Stimulated activated CD4-positive, alpha-beta T cell treated with anti-CD3 and anti-CD28 coated beads, Interleukin-15, amount 100 ng/mL, for 1 hour (primary cell): Measurements from ENCODE around the gene RNF181.
"Not testable (repeated sequence)": the region's sequence is repeated elsewhere in the genome, so short reads cannot be mapped to it uniquely, and the experiment has no call there.

Experiments used
- DNase-seq, 2 donors: peaks; one replicate each; pipeline ENCODE4 v3.0.0-alpha.2; 2020; ENCODE audit warnings: low read depth in 1 of 2, low spot score in 1 of 2

RNF181 gene

DNA sequence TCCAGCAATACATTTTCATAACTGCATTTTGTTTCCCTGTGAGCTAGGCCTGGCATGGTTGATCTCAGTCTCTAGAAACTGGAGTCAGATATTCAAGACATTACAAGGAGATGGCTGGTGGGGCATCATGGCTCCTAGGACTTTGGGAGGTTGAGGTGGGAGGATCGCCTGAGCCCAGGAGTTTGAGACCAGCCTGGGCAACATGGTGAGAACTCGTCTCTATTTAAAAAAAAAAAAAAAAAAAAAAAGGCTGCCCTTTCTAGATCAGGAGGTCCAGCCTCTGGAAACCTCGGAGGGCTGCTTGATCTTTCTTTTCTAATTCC, 18.5 kb upstream of the RNF181 start:
- DNase-seq, result no peak

DNA sequence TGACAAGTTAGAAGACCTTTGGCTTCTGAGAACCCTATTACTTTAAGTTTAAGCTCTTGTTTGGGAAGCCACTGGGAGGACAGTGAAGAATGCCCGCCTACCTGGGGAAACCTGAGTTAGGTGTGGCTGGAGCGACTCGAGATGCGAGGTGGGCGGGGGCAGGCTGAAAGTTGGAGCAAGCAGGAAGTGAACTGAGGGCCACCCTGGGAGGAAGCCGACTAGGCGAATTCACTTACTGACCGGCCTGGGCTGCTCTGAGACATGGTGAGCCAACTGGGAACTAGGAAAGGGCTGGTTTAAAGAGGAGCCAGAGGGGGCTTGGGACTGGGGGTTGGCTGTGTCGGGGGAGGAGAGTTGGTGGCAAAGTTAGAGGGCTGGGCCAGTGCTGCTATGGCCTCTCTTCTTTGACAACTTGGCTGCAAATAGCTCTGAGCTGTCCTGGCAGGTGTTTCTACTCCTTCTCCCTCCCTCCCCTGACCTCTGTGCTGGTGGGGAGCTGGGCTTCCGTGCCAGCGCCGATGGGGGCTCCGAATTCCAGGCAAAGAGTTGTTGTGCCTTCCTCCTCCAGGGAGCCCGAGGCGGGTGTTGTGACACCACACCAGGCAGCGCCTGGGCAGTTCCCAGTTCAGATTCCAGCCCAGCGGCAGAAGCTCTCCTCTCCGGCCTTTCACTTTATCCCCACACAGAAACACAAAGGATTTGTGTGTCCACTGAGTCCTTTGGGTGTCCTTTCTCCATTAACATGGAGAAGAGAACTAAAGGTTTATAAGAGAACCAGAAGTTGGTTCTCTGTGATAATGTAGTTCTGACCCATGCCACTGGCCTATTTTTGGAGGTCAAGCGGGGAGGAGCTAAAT, 17.9 kb upstream of the RNF181 start, which contains the start of gene VAMP8:
TSS of gene VAMP8 (plus strand) at position 201 of the 857 bp plus-strand sequence. CDS start at position 262, 61 bp downstream.
- DNase-seq, result peak; percentile 23 to 46

DNA sequence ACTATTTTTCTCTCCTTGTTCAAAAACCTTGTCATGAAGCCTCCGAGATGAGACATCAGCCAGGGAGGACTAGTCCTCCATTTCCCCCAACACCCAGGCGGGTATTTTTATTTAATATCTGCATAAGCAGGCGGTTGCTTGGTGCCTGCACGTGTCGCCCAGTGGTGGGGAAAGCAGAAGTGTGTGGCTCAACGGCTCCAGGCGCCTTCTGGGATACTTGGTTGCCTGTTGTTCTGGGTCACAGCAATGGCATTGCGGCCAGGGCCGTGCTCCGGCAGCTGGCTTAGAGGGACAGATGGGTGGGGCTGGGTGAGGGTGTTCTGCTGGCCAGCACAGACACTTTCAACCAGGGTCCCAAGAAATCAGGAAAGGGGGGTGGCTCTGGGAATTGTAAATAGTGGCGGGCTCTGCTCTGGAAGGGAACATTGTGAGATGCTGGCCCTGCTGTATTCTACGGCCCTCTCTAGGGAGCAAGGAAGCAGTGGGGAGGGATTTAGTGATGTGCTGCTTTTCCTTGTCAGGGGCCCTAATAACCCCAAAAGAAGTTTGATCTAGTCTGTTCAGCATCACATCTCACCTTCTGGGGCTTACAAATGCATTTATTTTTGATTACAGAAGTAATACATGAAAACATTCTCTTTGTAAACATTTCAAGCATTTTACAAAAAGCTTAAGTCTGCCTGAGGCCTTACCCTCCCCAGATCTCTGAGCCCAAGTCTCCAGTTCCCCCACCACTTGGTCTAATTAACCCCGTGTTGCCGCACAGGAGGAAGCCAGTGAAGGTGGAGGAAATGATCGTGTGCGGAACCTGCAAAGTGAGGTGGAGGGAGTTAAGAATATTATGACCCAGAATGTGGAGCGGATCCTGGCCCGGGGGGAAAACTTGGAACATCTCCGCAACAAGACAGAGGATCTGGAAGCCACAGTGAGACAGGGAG, 17.0 kb upstream of the RNF181 start:
- DNase-seq, result no peak

DNA sequence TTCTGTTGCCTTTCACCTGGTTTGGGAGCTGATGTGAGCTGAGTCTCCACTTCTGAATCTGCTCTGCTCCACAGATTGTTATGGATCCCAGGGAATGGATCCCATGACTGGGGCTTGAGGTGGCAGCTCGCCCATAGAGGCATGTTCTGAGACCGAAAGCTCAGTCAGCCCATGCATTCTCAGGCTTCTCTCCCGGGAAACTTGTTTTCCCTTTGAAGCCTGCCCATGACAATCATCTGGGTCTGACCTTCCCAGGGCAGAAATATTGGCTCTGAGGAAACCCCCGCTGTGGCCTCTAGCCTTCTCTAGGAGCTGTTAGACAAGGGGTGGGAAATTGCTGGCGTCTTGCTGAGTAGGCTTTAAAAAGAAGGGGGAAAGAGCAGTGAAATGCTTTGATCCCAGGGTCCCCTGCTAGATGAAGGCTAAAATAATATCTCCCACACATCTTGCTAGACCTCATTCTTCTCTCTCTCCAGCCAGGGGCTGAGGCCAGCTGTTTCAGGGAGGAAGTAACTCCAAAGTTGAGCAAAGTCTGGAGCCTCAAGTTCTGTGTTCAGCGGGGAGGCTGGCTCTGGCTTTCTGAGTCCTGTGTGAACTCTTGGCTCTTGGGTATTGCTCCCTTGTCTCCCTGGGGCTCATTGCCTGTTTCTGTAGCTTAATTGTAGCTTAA, 16.1 kb upstream of the RNF181 start:
- no peak for DNase-seq

DNA sequence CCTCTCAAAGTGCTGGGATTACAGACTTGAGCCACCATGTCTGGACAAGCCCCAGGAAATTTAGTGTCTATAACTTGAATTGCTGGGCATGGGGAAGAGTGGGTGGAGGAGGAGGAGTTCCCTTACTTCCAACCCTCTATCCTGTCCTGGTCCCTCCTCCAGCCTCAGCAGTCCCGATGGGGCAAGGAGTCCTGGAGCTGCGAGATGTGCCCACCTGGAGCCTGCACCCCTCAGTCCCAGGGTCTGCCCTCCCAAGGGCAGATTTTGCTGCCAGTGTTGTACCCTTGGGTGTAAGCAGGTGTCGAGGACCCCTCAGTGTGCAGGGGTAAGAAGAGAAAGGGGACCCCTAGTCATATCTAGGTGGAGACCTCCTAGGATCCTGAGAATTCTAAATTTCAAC, 15.3 kb upstream of the RNF181 start:
- DNase-seq, result no peak

GRCh38 chr2:85582492-85582891, 13.1 kb upstream of the RNF181 start:
- no peak for DNase-seq

DNA sequence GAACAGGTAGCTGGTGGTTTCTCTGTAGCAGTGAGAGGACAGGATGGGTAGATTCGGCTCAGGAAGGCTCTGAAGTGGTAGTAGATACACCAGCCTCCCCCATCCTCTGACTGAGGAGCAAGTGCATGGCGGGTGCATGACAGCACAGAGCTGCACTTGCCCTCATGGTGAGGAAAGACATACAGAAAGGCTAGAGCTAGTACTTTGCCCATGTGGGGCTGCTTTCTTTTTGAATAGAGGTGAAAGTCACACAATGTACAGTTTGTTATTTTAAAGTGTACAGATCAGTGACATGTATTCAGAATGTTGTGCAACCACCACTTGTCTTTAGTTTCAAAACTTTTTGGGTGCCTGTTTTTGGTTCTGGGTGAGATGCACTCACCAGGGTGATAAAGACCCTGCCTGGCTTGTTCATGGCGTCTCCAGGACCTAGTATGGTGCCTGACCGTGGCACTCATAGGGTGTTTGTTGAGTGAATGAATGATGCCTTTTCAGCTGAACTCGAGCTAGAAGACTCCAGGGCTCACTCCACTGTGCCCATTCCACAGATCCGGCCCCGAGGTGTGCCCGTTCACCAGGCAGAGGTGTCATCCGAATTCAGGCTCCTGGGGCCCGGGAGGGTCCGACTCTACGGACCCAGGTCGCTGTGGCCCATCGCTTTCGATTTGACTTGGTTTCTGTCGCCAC, 11.7 kb upstream of the RNF181 start:
- no peak for DNase-seq

- no peak for DNase-seq
These were observed 11.1 kb upstream of the RNF181 start, which contains the start of gene VAMP5 for GRCh38 chr2:85584354-85584856. VAMP5 (plus strand) TSS chr2:85584431; CDS start chr2:85584491, 60 bp downstream.

DNA sequence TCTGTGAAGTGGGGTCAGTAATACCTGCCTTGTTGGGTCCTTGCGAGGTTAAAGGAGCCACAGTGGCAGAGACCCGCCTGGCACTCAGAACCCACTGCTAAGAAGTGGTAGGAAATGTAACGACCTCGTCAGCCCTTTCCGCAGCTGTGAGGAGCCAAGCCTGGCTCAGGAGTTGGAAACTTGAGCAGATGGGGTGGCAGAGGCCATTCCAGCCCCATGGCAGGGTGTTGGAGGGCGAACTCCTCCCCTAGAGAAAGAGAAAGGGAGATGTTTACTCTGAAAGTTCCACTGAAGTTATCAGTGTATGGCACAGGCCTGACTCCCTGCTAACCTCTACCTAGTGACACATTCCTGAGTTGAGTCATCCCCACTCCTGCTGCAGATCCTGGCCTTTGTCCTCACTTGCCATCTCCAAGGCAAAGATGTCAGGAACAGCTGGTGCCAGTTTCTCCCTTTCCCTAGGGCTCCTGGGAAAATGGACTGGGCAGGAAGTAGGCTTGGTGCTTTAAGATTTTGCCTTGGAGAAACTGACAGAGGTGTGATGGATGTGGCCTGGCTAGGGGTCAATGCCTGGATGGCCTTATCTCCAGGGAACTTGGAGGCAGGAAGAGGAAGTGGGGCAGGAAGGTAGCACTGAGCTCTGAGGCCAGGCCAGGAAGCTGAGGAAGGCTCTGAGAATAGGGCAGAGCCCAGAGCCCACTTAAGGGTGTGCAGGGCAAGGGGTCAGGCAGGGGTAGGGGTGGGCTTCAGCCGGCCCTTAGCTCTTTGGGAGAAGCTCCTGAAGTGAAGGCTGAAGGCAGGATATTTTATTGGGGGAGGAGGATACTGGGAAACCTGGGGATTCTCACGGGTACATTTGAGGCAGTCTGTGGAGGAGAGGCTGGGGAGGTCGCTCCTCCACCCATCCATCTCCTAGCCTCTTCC, 10.4 kb upstream of the RNF181 start:
- no peak for DNase-seq

DNA sequence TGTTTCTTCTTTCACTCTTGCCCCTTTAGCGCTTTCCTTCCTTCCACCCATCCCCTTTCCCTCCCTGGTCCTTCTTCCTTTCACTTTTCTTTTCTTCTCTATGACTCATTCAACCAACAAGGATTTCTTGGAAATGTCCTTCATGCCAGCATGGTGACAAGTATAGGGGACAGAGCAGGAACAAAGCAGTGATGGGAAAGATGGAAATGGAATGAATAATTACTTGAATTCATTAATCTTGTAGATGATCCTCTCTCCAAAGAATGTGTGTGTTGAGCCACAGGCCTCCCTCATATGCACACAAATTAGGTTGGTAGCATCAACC, 9.8 kb upstream of the RNF181 start:
- DNase-seq, result no peak

- no peak for DNase-seq
These were observed 7.3 kb upstream of the RNF181 start for GRCh38 chr2:85588236-85588635.

DNA sequence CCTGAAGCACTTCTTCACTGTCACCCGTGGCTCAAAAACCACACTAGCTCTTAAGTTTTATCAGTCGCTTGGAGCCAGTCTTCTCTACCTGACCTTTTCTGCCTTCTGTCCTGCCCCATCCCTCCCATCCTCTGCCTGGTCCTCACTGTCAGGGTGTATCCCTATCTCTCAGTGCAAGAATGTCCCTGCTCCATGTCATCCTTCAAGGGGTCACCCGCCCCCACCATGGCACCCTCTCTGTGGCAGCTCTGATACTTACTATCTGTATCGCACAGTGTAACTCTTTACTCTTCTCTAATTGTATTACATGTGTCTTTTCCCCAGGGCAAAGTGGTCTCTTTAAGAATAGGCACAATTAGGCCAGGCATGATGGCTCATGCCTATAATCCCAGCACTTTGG, 6.9 kb upstream of the RNF181 start:
- DNase-seq, result no peak

DNA sequence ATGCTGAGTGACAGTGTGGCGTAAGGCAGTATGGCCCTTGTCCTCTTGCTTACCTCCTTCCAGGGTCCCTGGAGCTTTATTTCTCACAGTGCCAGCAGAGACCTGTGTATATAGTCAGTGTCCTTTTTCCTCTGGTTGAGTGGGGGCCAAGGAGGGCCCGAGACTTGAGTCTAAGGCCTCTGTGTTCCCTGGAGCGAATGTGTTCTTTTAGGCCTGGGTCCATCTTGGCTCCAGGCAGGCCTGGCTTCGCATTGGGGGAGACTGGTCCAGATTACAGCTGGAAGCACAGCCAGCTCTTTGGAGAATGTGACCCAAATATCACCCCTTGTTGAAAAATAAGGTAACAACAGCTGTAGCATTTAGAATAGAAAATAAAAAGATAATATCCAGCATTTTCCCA, 6.4 kb upstream of the RNF181 start:
- no peak for DNase-seq

GRCh38 chr2:85589982-85590791, 5.4 kb upstream of the RNF181 start:
- no peak for DNase-seq

- DNase-seq, result no peak
These were observed 4.6 kb upstream of the RNF181 start for GRCh38 chr2:85590950-85591349.

GRCh38 chr2:85591563-85591962, 4.0 kb upstream of the RNF181 start:
- no peak for DNase-seq

DNA sequence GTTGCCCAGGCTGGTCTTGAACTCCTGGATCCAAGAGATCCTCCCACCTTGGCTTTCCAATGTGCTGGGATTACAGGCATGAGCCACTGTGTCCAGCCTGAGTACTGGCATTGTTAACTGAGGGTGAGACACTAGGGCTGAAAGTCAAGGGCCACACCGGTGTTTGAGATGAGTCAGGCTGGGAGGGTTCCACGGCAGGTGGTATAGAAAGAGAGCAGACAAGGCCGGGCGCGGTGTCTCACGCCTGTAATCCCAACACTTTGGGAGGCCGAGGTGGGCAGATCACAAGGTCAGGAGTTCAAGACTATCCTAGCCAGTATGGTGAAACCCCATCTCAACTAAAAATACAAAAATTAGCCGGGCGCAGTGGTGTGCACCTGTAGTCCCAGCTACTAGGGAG, 3.2 kb upstream of the RNF181 start:
- DNase-seq, result not testable (repeated sequence)

DNA sequence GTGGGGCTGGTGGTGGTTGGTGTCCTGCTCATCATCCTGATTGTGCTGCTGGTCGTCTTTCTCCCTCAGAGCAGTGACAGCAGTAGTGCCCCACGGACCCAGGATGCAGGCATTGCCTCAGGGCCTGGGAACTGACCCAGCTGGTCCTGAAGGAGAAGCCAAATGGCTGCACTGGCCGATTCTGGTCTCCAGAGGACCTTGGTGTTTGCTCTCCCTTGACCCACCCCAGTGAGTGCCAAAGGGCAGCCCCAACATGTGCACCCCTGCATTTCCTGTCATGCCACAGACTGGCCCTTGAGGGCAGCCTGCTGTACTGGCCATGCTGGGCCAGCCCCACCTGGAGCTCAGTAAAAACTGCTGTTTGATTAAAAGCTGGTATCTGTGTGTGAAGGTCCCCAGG, 2.5 kb upstream of the RNF181 start:
- no peak for DNase-seq

- DNase-seq, result no peak
These were observed 737 bp upstream of the RNF181 start for GRCh38 chr2:85594715-85595300.
